ENCODE data around the gene TCP10L.
A peak's percentile ranks its signal among the peaks of the same experiment; 100 is the strongest.

Gene TCP10L

GRCh38 chr21:32612075-32612998 is 27.0 kb upstream of the TCP10L start, which contains the start of gene CFAP298 (continued):
- TF ChIP-seq ZFP69B (tag by site-specific recombination; IDR thresholded peaks at IDR 0.05) (peak; percentile 60), ZNF221 (tag by site-specific recombination; IDR thresholded peaks at IDR 0.05; ENCODE audit: borderline replicate concordance) (no peak), ZNF292 (tag by site-specific recombination; IDR thresholded peaks at IDR 0.05; ENCODE audit: borderline replicate concordance, low read depth) (0 out of 2 replicates have a peak, but pooled peaks have one; percentile 1), ZSCAN30 (tag by site-specific recombination; IDR thresholded peaks at IDR 0.05) (peak; percentile 94), ZBTB7A (tag by site-specific recombination; IDR thresholded peaks at IDR 0.05; ENCODE audit: low read depth) (no peak), PRDM2 (tag by site-specific recombination; IDR thresholded peaks at IDR 0.05; ENCODE audit: borderline replicate concordance) (no peak), TCF7L2 (IDR thresholded peaks at IDR 0.05; ENCODE audit: borderline replicate concordance, low read depth, low read length) (no peak), EGR2 (tag by site-specific recombination; IDR thresholded peaks at IDR 0.05; ENCODE audit: low read depth) (peak; percentile 96), ZBTB20 (tag by site-specific recombination; IDR thresholded peaks at IDR 0.05) (peak; percentile 91), GLI2 (tag by site-specific recombination; IDR thresholded peaks at IDR 0.05; ENCODE audit: borderline replicate concordance, low read depth) (no peak), SP3 (tag by site-specific recombination; IDR thresholded peaks at IDR 0.05) (peak; percentile 71), ZNF639 (tag by site-specific recombination; IDR thresholded peaks at IDR 0.05) (peak; percentile 97), ZXDB (tag by site-specific recombination; IDR thresholded peaks at IDR 0.05) (peak; percentile 97), ZNF449 (tag by site-specific recombination; IDR thresholded peaks at IDR 0.05) (peak; percentile 52; the same call in 1 of the 2 replicates), ZNF26 (tag by site-specific recombination; IDR thresholded peaks at IDR 0.05) (no peak), ZBTB8A (tag by site-specific recombination; IDR thresholded peaks at IDR 0.05) (peak; percentile 74), ZNF548 (tag by site-specific recombination; IDR thresholded peaks at IDR 0.05) (no peak), ZBTB6 (tag by site-specific recombination; IDR thresholded peaks at IDR 0.05) (peak; percentile 72; the same call in 1 of the 2 replicates), KLF1 (tag by site-specific recombination; IDR thresholded peaks at IDR 0.05) (peak; percentile 64), ZBTB21 (tag by site-specific recombination; IDR thresholded peaks at IDR 0.05) (peak; percentile 89; the same call in 1 of the 2 replicates), HIC1 (tag by site-specific recombination; IDR thresholded peaks at IDR 0.05) (no peak), ZNF692 (tag by site-specific recombination; IDR thresholded peaks at IDR 0.05) (peak; percentile 86)
